H1 (cell line): ENCODE results near the gene PLXNB2. TPM values are rescaled to one million over a fixed set of nuclear protein-coding genes. Genes with fewer than 3 reads are reported as not detected.
A peak's percentile ranks its signal among the peaks of the same experiment; 100 is the strongest.

Source experiments
- CTCF ChIA-PET: fragments of 300-600 bp; sonication (Branson Sonifier 250); formaldehyde crosslinking; loops from one replicate; lab custom pipeline; 2021; ENCODE audit not compliant: partially characterized antibody; lab: Charles Lee
- POLR2A ChIA-PET: fragments of 300-600 bp; sonication (Branson Sonifier 250); formaldehyde crosslinking; loops from one replicate; lab custom pipeline; 2021; ENCODE audit warnings: inconsistent platforms; ENCODE audit not compliant: partially characterized antibody; lab: Charles Lee
- DNase-seq, 2 experiments: peaks; one replicate each; pipeline versions ENCODE4 v3.0.0 to v3.0.0-alpha.2; 2010 to 2022; ENCODE audit warnings: low spot score in 2 of 2, low read depth in 1 of 2, mixed read lengths in 1 of 2
- FAIRE-seq: peaks from 2 replicates; lab custom pipeline; 2011; peaks lifted over from hg19 to GRCh38; lab: Jason Lieb, UNC
- H2AFZ ChIP-seq: 2 replicates; pipeline ENCODE4 v1.8.1; 2012; ENCODE audit warnings: low read length, inconsistent platforms
- H2AK5ac ChIP-seq: 2 replicates; pipeline ENCODE4 v1.6.1; 2013; ENCODE audit warnings: low read depth, low read length
- H2BK120ac ChIP-seq: replicated peaks from 2 replicates; pipeline ENCODE3; 2013; ENCODE audit warnings: low read depth, low read length, inconsistent platforms
- H2BK12ac ChIP-seq: 2 replicates; pipeline ENCODE4 v1.6.1; 2013; ENCODE audit warnings: low read depth, low read length
- H2BK15ac ChIP-seq: 2 replicates; pipeline ENCODE4 v1.6.1; 2013; ENCODE audit warnings: low read length
- H2BK20ac ChIP-seq: 2 replicates; pipeline ENCODE4 v1.6.1; 2013; ENCODE audit warnings: low read length
- H2BK5ac ChIP-seq: 2 replicates; pipeline ENCODE4 v1.6.1; 2013; ENCODE audit warnings: low read depth, low read length
- H3K14ac ChIP-seq: 2 replicates; pipeline ENCODE4 v1.6.1; 2013; ENCODE audit warnings: inconsistent platforms; ENCODE audit not compliant: insufficient read length
- H3K18ac ChIP-seq: 2 replicates; pipeline ENCODE4 v1.6.1; 2013; ENCODE audit warnings: low read length; ENCODE audit errors: extremely low read depth
- H3K23ac ChIP-seq: 2 replicates; pipeline ENCODE4 v1.6.1; 2013; ENCODE audit warnings: inconsistent platforms; ENCODE audit not compliant: insufficient read length
- H3K23me2 ChIP-seq: 2 replicates; pipeline ENCODE4 v1.6.1; 2013; ENCODE audit warnings: low read depth, low read length
- H3K27ac ChIP-seq: 2 replicates; pipeline ENCODE4 v1.6.1; 2011; ENCODE audit warnings: low read depth, low read length, inconsistent platforms
- H3K27me3 ChIP-seq, 4 experiments: replicated peaks in 1 of 4; 1 replicate in 1 of 4; 2 replicates in 3 of 4; pipeline versions ENCODE4 v1.6.1 to v1.8.1; 2011 to 2013; ENCODE audit warnings: low read length in 3 of 4, mild to moderate bottlenecking in 3 of 4, inconsistent platforms in 2 of 4, mixed read lengths in 2 of 4, moderate library complexity in 1 of 4; ENCODE audit not compliant: control insufficient read depth in 3 of 4, insufficient read depth in 3 of 4; ENCODE audit errors: extremely low read depth in 1 of 4
- H3K36me3 ChIP-seq, 4 experiments: 2 replicates each; pipeline versions ENCODE4 v1.6.1 to v1.8.1; 2011 to 2013; ENCODE audit warnings: mild to moderate bottlenecking in 4 of 4, low read length in 3 of 4, moderate library complexity in 2 of 4, control low read depth in 1 of 4, inconsistent platforms in 1 of 4; ENCODE audit not compliant: insufficient read depth in 4 of 4, control insufficient read depth in 2 of 4
- H3K4ac ChIP-seq: replicated peaks from 2 replicates; pipeline ENCODE3; 2013; ENCODE audit warnings: low read length, low read depth, mixed read lengths, inconsistent platforms; ENCODE audit not compliant: insufficient read length
- H3K4me1 ChIP-seq, 4 experiments: replicated peaks in 1 of 4; 1 replicate in 1 of 4; 2 replicates in 3 of 4; pipeline versions ENCODE4 v1.6.1 to v1.8.1; 2011 to 2013; ENCODE audit warnings: low read length in 3 of 4, inconsistent platforms in 2 of 4, mixed read lengths in 1 of 4; ENCODE audit not compliant: insufficient read depth in 4 of 4, control insufficient read depth in 3 of 4
- H3K4me2 ChIP-seq, 2 experiments: 2 replicates each; pipeline versions ENCODE4 v1.6.1 to v1.8.1; 2011 to 2013; ENCODE audit warnings: low read depth in 2 of 2, low read length in 2 of 2, control low read depth in 1 of 2, inconsistent platforms in 1 of 2, mild to moderate bottlenecking in 1 of 2; ENCODE audit not compliant: insufficient read depth in 1 of 2
- H3K4me3 ChIP-seq, 4 experiments: fragments of 200-600, 300-600 bp in 1 of 4; sonication (generic), shearing (Covaris generic), sonication (Bioruptor Twin) in 1 of 4; 2 replicates each; pipeline versions ENCODE4 v1.5.1 to v1.8.1; 2011 to 2016; ENCODE audit warnings: low read length in 4 of 4, low read depth in 3 of 4, control low read depth in 2 of 4, inconsistent platforms in 2 of 4, mild to moderate bottlenecking in 2 of 4, mixed read lengths in 1 of 4, moderate library complexity in 1 of 4; ENCODE audit not compliant: insufficient read depth in 2 of 4; ENCODE audit errors: extremely low read depth in 1 of 4
- H3K56ac ChIP-seq: replicated peaks from 2 replicates; pipeline ENCODE3; 2013; ENCODE audit warnings: low read depth, mild to moderate bottlenecking, mixed read lengths, low read length, inconsistent platforms; ENCODE audit not compliant: insufficient read length
- H3K79me1 ChIP-seq: 2 replicates; pipeline ENCODE4 v1.6.1; 2013; ENCODE audit warnings: low read depth, low read length, control low read depth
- H3K79me2 ChIP-seq, 2 experiments: 2 replicates each; pipeline versions ENCODE4 v1.6.1 to v1.8.1; 2012 to 2013; ENCODE audit warnings: low read length in 2 of 2, mild to moderate bottlenecking in 2 of 2, inconsistent platforms in 1 of 2; ENCODE audit not compliant: insufficient read depth in 2 of 2, control insufficient read depth in 1 of 2
- H3K9ac ChIP-seq, 4 experiments: replicated peaks in 1 of 4; 1 replicate in 1 of 4; 2 replicates in 3 of 4; pipeline versions ENCODE4 v1.6.1 to v1.8.1; 2011 to 2013; ENCODE audit warnings: low read depth in 3 of 4, low read length in 3 of 4, control low read depth in 2 of 4, mild to moderate bottlenecking in 2 of 4, moderate library complexity in 2 of 4, inconsistent platforms in 1 of 4; ENCODE audit errors: extremely low read depth in 1 of 4
- H3K9me3 ChIP-seq, 2 experiments: 2 replicates each; pipeline versions ENCODE4 v1.6.1 to v1.8.1; 2012 to 2013; ENCODE audit warnings: mild to moderate bottlenecking in 2 of 2, moderate library complexity in 2 of 2, control low read depth in 1 of 2, inconsistent platforms in 1 of 2, low read depth in 1 of 2, low read length in 1 of 2, mixed read lengths in 1 of 2; ENCODE audit not compliant: insufficient read depth in 2 of 2
- H4K20me1 ChIP-seq, 2 experiments: replicated peaks in 1 of 2; 2 replicates each; pipeline versions ENCODE3 to v1.8.1; 2011 to 2013; ENCODE audit warnings: inconsistent platforms in 2 of 2, low read length in 2 of 2, mild to moderate bottlenecking in 1 of 2; ENCODE audit not compliant: insufficient read depth in 2 of 2, control insufficient read depth in 1 of 2
- H4K5ac ChIP-seq: 2 replicates; pipeline ENCODE4 v1.6.1; 2013; ENCODE audit warnings: low read length, low read depth, mixed read lengths, inconsistent platforms; ENCODE audit not compliant: insufficient read length
- H4K8ac ChIP-seq: 2 replicates; pipeline ENCODE4 v1.8.0; 2013; ENCODE audit warnings: mild to moderate bottlenecking, moderate library complexity, low read length, inconsistent platforms; ENCODE audit not compliant: insufficient read depth; ENCODE audit errors: extremely low read depth
- H4K91ac ChIP-seq: replicated peaks from 2 replicates; pipeline ENCODE3; 2013; ENCODE audit warnings: low read length, mixed read lengths, inconsistent platforms; ENCODE audit not compliant: insufficient read length
- ASH2L ChIP-seq: fragments of 200-600, 300-600 bp; sonication (generic); IDR thresholded peaks from one replicate; pipeline ENCODE4 v1.7.1; 2017; ENCODE audit warnings: low read length
- BACH1 ChIP-seq: IDR thresholded peaks from 2 replicates; pipeline ENCODE4 v1.6.1; 2012; ENCODE audit warnings: low read length, improper control_type of control experiment
- BCL11A ChIP-seq, 2 experiments: IDR thresholded peaks; one replicate each; pipeline ENCODE4 v1.6.1; 2011; ENCODE audit warnings: low read depth in 2 of 2, low read length in 2 of 2, mild to moderate bottlenecking in 2 of 2
- CEBPB ChIP-seq: IDR thresholded peaks from 2 replicates; pipeline ENCODE4 v1.6.1; 2012; ENCODE audit warnings: low read depth, low read length
- EGR1 ChIP-seq: IDR thresholded peaks from 2 replicates; pipeline ENCODE4 v1.6.1; 2011; ENCODE audit warnings: low read depth, low read length, borderline replicate concordance
- JUND ChIP-seq: IDR thresholded peaks from 2 replicates; pipeline ENCODE4 v1.6.1; 2011; ENCODE audit warnings: mild to moderate bottlenecking, improper control_type of control experiment, low read length
- KDM4A ChIP-seq: IDR thresholded peaks from one replicate; pipeline ENCODE4 v1.7.1; 2012; ENCODE audit warnings: low read depth, mild to moderate bottlenecking, moderate library complexity, low read length, inconsistent platforms; ENCODE audit not compliant: severe bottlenecking
- NRF1 ChIP-seq: IDR thresholded peaks from 2 replicates; pipeline ENCODE4 v1.6.1; 2011; ENCODE audit warnings: mild to moderate bottlenecking, low read depth, low read length, improper control_type of control experiment
- POU5F1 ChIP-seq: IDR thresholded peaks from 2 replicates; pipeline ENCODE4 v1.6.1; 2011; ENCODE audit warnings: low read depth, mild to moderate bottlenecking, low read length, moderate library complexity
- SRF ChIP-seq: IDR thresholded peaks from 2 replicates; pipeline ENCODE4 v1.6.1; 2011; ENCODE audit warnings: mild to moderate bottlenecking, low read depth, low read length, moderate library complexity
- WGBS, 2 experiments: shearing (Covaris generic) in 1 of 2; methylation state at CpG; one replicate each; pipeline versions ENCODE4 v1.1.6 to v1.1.7; 2013 to 2015; ENCODE audit warnings: low lambda C conversion rate in 2 of 2, mixed read lengths in 2 of 2, inconsistent platforms in 1 of 2, low coverage in 1 of 2, missing lambda C conversion rate in 1 of 2; ENCODE audit not compliant: insufficient replicate concordance in 2 of 2, insufficient coverage in 1 of 2, insufficient read length in 1 of 2; ENCODE audit errors: extremely low coverage in 1 of 2, missing lambda C conversion rate in 1 of 2; 5-methylcytosine and 5-hydroxymethylcytosine counted together
- polyA plus RNA-seq, 7 experiments: library from polyadenylated mRNA; depleted of rRNA in 3 of 7; stranded (reverse) in 5 of 7; unstranded in 2 of 7; fragments of >200 nt in 5 of 7; fragments of 200-250 nt in 2 of 7; gene quantifications; 1 replicate in 5 of 7; 2 replicates in 1 of 7; 4 replicates in 1 of 7; pipeline versions ENCODE4 v1.2.1 to v1.2.3, GENCODE V29; 2011 to 2013; ENCODE audit warnings: missing spikeins in 2 of 7, mixed read lengths in 2 of 7
- total RNA-seq: library from RNA; stranded (reverse); fragmentation: NEBNext Ultra II Directional; extraction: Animal tissue kit (Norgen Biotek cat#: 25700); gene quantifications from 2 replicates; pipeline ENCODE4 v1.2.1, GENCODE V29; 2021
- TF ChIP-seq, protein P1 (sequence below): IDR thresholded peaks from 2 replicates; pipeline ENCODE4 v1.6.1; 2012; ENCODE audit warnings: low read length, inconsistent platforms

PLXNB2 gene
- total and polyA plus RNA-seq, 2 of the 8 experiments (the other 6 are each of a cell fraction or from before 2014, with no cell fraction given), result 58.3 to 92.8 TPM

DNA sequence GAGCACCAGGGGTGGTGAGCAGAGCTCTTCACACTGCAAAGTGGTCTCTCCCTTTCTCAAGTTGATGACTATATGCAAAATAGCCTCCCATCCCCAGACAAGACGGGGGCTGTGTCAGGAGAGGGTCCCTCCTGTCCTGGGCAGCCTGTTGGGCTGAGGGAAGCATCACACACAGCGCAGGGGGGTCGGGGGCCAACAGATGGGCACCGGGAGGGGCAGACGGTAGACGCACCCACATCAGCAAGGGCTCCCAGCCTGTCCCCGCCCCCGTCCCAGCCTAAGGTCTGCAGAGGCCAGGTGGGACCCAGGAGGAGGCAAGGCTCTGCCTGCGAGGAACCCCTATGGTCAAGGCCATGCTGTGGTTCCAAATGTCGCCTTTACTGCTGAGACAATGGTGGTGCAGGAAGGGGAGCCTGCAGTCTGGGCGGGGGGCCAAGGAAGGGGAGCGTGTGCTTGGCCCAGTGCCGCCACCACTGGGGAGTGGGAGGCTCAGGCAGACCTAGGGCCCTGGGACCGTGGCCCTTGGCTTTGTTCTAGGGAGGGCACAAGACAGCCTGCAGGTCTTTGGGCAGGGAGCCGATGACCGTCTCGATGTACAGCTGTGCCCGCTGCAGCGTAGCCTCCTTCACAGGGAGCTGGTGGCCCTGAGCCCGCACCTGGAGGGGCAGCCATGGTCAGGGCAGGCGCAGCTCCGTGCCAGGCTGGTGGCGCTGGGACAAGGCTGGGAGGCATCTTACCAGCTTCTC lies 4.3 kb upstream of the PLXNB2 start:
- H2AFZ ChIP-seq, result no peak overlapping the region
- H3K4me2 ChIP-seq, result no peak overlapping the region
- ChIA-PET CTCF (interaction anchor here (1.6 kb wide), 1 partner anchor 9 kb away, joined by 6 read pairs; no protein-coding TSS in a partner anchor), POLR2A (interaction anchor here (1.5 kb wide), 1 partner anchor 11 kb away, joined by 4 read pairs; no protein-coding TSS in a partner anchor)
- no peaks in the 10 kb centered on the region for H3K79me2 ChIP-seq
- no peak overlapping the region for H2AK5ac ChIP-seq
- H3K14ac ChIP-seq, result no peak overlapping the region
- H2BK12ac ChIP-seq, result no peak overlapping the region
- no peak overlapping the region for H3K23ac ChIP-seq
- H2BK120ac ChIP-seq, result no peak overlapping the region
- no peak overlapping the region for H3K56ac ChIP-seq
- no peak overlapping the region; the same call in 1 of the 2 replicates for H4K8ac ChIP-seq
- no peak overlapping the region; a peak in 1 of 7 replicates for H3K9ac ChIP-seq
- 97% methylated on average over 17 of the region's 23 CpGs; no CpG with 5 or more reads in 1 of the 2 experiments for WGBS, 2 experiments
- H2BK5ac ChIP-seq, result peak overlapping the region; percentile 44; the same call in 1 of the 2 replicates
- no peak overlapping the region; the same call in 1 of the 2 replicates for H2BK15ac ChIP-seq
- H2BK20ac ChIP-seq, result no peak overlapping the region
- peaks cover 2% of the 10 kb centered on the region; the same call in 1 of the 2 replicates for H3K23me2 ChIP-seq
- DNase-seq (no peak), FAIRE-seq (no peak)
- H4K20me1 ChIP-seq, result no peaks in the 10 kb centered on the region
- no peak overlapping the region for H3K27ac ChIP-seq
- no peaks in the 10 kb centered on the region; a peak in 1 of 4 replicates for H3K9me3 ChIP-seq
- no peak overlapping the region for H3K4me3 ChIP-seq
- H3K18ac ChIP-seq, result no peak overlapping the region
- peaks cover 0 to 16% (median 10%) of the 10 kb centered on the region in 4 experiments; a peak in 5 of 7 replicates for H3K4me1 ChIP-seq
- no peak overlapping the region for H3K4ac ChIP-seq
- H3K36me3 ChIP-seq, result no peaks in the 10 kb centered on the region
- H4K5ac ChIP-seq, result no peak overlapping the region
- no peaks in the 10 kb centered on the region; a peak in 1 of 7 replicates for H3K27me3 ChIP-seq
- no peaks in the 10 kb centered on the region for H3K79me1 ChIP-seq
- peak overlapping the region; percentile 40 for H4K91ac ChIP-seq
- TF ChIP-seq, protein P1, sequence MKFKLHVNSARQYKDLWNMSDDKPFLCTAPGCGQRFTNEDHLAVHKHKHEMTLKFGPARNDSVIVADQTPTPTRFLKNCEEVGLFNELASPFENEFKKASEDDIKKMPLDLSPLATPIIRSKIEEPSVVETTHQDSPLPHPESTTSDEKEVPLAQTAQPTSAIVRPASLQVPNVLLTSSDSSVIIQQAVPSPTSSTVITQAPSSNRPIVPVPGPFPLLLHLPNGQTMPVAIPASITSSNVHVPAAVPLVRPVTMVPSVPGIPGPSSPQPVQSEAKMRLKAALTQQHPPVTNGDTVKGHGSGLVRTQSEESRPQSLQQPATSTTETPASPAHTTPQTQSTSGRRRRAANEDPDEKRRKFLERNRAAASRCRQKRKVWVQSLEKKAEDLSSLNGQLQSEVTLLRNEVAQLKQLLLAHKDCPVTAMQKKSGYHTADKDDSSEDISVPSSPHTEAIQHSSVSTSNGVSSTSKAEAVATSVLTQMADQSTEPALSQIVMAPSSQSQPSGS, result no peak
- no peak for TF ChIP-seq ASH2L
- no peak for TF ChIP-seq NRF1
- no peak for TF ChIP-seq JUND
- TF ChIP-seq KDM4A, result no peak
- TF ChIP-seq EGR1, result no peak
- no peak for TF ChIP-seq CEBPB
- TF ChIP-seq BACH1, result no peak
- TF ChIP-seq BCL11A (IDR thresholded peaks at IDR 0.05; ENCODE audit: low read depth in 2 of 2, low read length in 2 of 2), result no peak
- no peak for TF ChIP-seq SRF
- TF ChIP-seq POU5F1, result no peak
